ENCODE results near the gene ZBTB49. TPM values are rescaled to one million over a fixed set of nuclear protein-coding genes. Genes with fewer than 3 reads are reported as not detected.
"Not testable (repeated sequence)": the region's sequence is repeated elsewhere in the genome, so short reads cannot be mapped to it uniquely, and the experiment has no call there.

ZBTB49 gene
- polyA plus RNA-seq, 1 donor from 2014 or later = 16.5 TPM

- H3K9me3 ChIP-seq (ENCODE audit: low read length) = no peaks in the 10 kb centered on the region
Observed at GRCh38 chr4:4344915-4345527, 55.0 kb downstream of the ZBTB49 start.

DNA sequence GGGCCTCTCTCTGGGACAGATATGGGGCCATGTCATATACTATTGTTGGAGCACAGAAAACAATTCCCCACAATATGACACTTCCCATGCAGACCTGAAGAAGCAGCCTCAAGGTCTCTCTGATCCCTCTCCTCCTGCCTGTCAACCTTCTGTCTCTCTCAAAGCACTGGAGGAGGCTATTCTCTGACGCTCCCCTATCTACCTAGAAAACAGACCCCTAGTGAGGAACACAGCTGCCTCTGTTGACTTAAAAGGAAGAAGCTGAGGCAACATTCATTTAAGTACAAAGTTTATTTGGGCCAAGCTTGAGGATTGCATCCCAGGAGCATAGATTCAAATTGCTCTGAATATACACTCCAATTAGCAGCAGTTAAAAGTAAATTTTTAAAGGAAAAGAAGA lies 57.5 kb downstream of the ZBTB49 start:
- Histone ChIP-seq H3K4me2 (ENCODE audit: low read length) (no peak overlapping the region), H3K4me3 (ENCODE audit: low read length) (no peak overlapping the region), H3K27me3 (ENCODE audit: insufficient read depth, low read depth, low read length) (no peaks in the 10 kb centered on the region), H4K20me1 (ENCODE audit: insufficient read depth) (no peaks in the 10 kb centered on the region), H2AFZ (ENCODE audit: low read depth, low read length) (no peak overlapping the region), H3K27ac (ENCODE audit: low read length) (no peak overlapping the region), H3K9me3 (ENCODE audit: low read length) (no peaks in the 10 kb centered on the region), H3K36me3 (ENCODE audit: insufficient read depth, low read length) (no peaks in the 10 kb centered on the region), H3K79me2 (replicated peaks; ENCODE audit: insufficient read depth, low read length) (no peaks in the 10 kb centered on the region), H3K9ac (ENCODE audit: low read length) (no peak overlapping the region), H3F3A (ENCODE audit: insufficient read depth, low read length, poor library complexity, severe bottlenecking) (no peaks in the 10 kb centered on the region), H3K9me2 (ENCODE audit: insufficient read depth, low read length) (no peaks in the 10 kb centered on the region)
- TF ChIP-seq SMC3 (conservative IDR thresholded peaks at IDR 0.05; ENCODE audit: poor library complexity) = no peak
- no peak for TF ChIP-seq MXI1 (conservative IDR thresholded peaks at IDR 0.05; ENCODE audit: poor library complexity, severe bottlenecking)
- TF ChIP-seq TAF1 (IDR thresholded peaks at IDR 0.05; ENCODE audit: low read depth) = no peak

More at GRCh38 chr4:4344915-4345527, 55.0 kb downstream of the ZBTB49 start:
- Histone ChIP-seq H3K9me2 (ENCODE audit: insufficient read depth, low read length) (no peaks in the 10 kb centered on the region), H3K36me3 (ENCODE audit: insufficient read depth, low read length) (no peaks in the 10 kb centered on the region), H3K4me3 (ENCODE audit: low read length) (no peak overlapping the region), H3F3A (ENCODE audit: insufficient read depth, low read length, poor library complexity, severe bottlenecking) (no peaks in the 10 kb centered on the region), H3K27me3 (ENCODE audit: insufficient read depth, low read depth, low read length) (no peaks in the 10 kb centered on the region), H3K79me2 (replicated peaks; ENCODE audit: insufficient read depth, low read length) (no peaks in the 10 kb centered on the region), H4K20me1 (ENCODE audit: insufficient read depth) (no peaks in the 10 kb centered on the region), H3K27ac (ENCODE audit: low read length) (no peak overlapping the region), H3K9ac (ENCODE audit: low read length) (no peak overlapping the region), H3K4me2 (ENCODE audit: low read length) (no peak overlapping the region), H2AFZ (ENCODE audit: low read depth, low read length) (no peak overlapping the region)
- no peak for TF ChIP-seq TAF1 (IDR thresholded peaks at IDR 0.05; ENCODE audit: low read depth)

DNA sequence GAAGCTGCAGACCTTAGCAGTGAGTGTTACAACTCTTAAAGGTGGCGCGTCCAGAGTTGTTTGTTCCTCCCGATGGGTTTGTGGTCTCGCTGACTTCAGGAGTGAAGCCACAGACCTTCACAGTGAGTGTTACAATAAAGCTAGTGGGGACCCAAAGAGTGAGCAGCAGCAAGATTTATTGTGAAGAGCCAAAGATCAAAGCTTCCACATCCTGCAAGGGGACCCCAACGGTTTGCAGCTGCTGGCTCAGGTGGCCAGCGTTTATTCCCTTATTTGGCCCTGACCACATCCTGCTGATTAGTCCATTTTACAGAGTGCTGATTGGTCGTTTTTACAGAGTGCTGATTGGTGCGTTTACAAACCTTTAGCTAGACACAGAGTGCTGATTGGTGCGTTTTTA lies 58.5 kb downstream of the ZBTB49 start:
- H3K4me3 ChIP-seq (ENCODE audit: low read length); H3K27me3 ChIP-seq (ENCODE audit: insufficient read depth, low read depth, low read length); H3K9me3 ChIP-seq (ENCODE audit: low read length); H3K9me2 ChIP-seq (ENCODE audit: insufficient read depth, low read length); H4K20me1 ChIP-seq (ENCODE audit: insufficient read depth); H2AFZ ChIP-seq (ENCODE audit: low read depth, low read length); H3K79me2 ChIP-seq (replicated peaks; ENCODE audit: insufficient read depth, low read length); H3K9ac ChIP-seq (ENCODE audit: low read length); H3F3A ChIP-seq (ENCODE audit: insufficient read depth, low read length, poor library complexity, severe bottlenecking); H3K27ac ChIP-seq (ENCODE audit: low read length); H3K36me3 ChIP-seq (ENCODE audit: insufficient read depth, low read length); H3K4me2 ChIP-seq (ENCODE audit: low read length): not testable (repeated sequence)

- Histone ChIP-seq H3K9ac (ENCODE audit: low read length) (no peak overlapping the region), H3K4me3 (ENCODE audit: low read length) (no peak overlapping the region), H3K36me3 (ENCODE audit: insufficient read depth, low read length) (no peaks in the 10 kb centered on the region), H3K9me3 (ENCODE audit: low read length) (no peaks in the 10 kb centered on the region), H3K27ac (ENCODE audit: low read length) (no peak overlapping the region), H3K79me2 (replicated peaks; ENCODE audit: insufficient read depth, low read length) (no peaks in the 10 kb centered on the region), H4K20me1 (ENCODE audit: insufficient read depth) (no peaks in the 10 kb centered on the region), H3F3A (ENCODE audit: insufficient read depth, low read length, poor library complexity, severe bottlenecking) (no peaks in the 10 kb centered on the region), H2AFZ (ENCODE audit: low read depth, low read length) (no peak overlapping the region), H3K4me2 (ENCODE audit: low read length) (no peak overlapping the region), H3K27me3 (ENCODE audit: insufficient read depth, low read depth, low read length) (no peaks in the 10 kb centered on the region), H3K9me2 (ENCODE audit: insufficient read depth, low read length) (no peaks in the 10 kb centered on the region)
- TF ChIP-seq TAF1 (IDR thresholded peaks at IDR 0.05; ENCODE audit: low read depth) (no peak), SMC3 (conservative IDR thresholded peaks at IDR 0.05; ENCODE audit: poor library complexity) (no peak), REST (IDR thresholded peaks at IDR 0.05; ENCODE audit: borderline replicate concordance) (no peak), RAD21 (conservative IDR thresholded peaks at IDR 0.05) (no peak), POLR2AphosphoS5 (IDR thresholded peaks at IDR 0.05) (no peak), MXI1 (conservative IDR thresholded peaks at IDR 0.05; ENCODE audit: poor library complexity, severe bottlenecking) (no peak), EP300 (conservative IDR thresholded peaks at IDR 0.05; ENCODE audit: poor library complexity, severe bottlenecking) (no peak), EZH2 (IDR thresholded peaks at IDR 0.05; ENCODE audit: borderline replicate concordance, insufficient read depth, low read length, poor library complexity, severe bottlenecking) (no peak)
- TF ChIP-seq, protein P1, sequence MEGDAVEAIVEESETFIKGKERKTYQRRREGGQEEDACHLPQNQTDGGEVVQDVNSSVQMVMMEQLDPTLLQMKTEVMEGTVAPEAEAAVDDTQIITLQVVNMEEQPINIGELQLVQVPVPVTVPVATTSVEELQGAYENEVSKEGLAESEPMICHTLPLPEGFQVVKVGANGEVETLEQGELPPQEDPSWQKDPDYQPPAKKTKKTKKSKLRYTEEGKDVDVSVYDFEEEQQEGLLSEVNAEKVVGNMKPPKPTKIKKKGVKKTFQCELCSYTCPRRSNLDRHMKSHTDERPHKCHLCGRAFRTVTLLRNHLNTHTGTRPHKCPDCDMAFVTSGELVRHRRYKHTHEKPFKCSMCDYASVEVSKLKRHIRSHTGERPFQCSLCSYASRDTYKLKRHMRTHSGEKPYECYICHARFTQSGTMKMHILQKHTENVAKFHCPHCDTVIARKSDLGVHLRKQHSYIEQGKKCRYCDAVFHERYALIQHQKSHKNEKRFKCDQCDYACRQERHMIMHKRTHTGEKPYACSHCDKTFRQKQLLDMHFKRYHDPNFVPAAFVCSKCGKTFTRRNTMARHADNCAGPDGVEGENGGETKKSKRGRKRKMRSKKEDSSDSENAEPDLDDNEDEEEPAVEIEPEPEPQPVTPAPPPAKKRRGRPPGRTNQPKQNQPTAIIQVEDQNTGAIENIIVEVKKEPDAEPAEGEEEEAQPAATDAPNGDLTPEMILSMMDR (IDR thresholded peaks at IDR 0.05; ENCODE audit: poor library complexity, severe bottlenecking) = no peak
Observed at GRCh38 chr4:4349867-4350266, 59.8 kb downstream of the ZBTB49 start.
